Fibroblast of lung (primary cell): ENCODE measurements around the gene ZNF3. TPM values are rescaled to one million over a fixed set of nuclear protein-coding genes. Genes with fewer than 3 reads are reported as not detected.

Experiments
- DNase-seq, 2 donors: peaks; one replicate each; pipeline versions ENCODE4 v3.0.0 to v3.0.0-alpha.2; 2010; ENCODE audit warnings: low read depth in 2 of 2
- H2AFZ ChIP-seq: 2 replicates; pipeline ENCODE4 v1.5.1; 2012; ENCODE audit warnings: low read length, control low read depth, inconsistent platforms
- H3K27ac ChIP-seq: 2 replicates; pipeline ENCODE4 v1.5.1; 2011; ENCODE audit warnings: low read length, control low read depth; ENCODE audit not compliant: insufficient read depth
- H3K27me3 ChIP-seq: 2 replicates; pipeline ENCODE4 v1.5.1; 2011; ENCODE audit warnings: mild to moderate bottlenecking, low read length; ENCODE audit not compliant: control insufficient read depth, insufficient read depth
- H3K36me3 ChIP-seq: 2 replicates; pipeline ENCODE4 v1.5.1; 2011; ENCODE audit warnings: low read length; ENCODE audit not compliant: control insufficient read depth, insufficient read depth
- H3K4me1 ChIP-seq: 2 replicates; pipeline ENCODE4 v1.5.1; 2011; ENCODE audit warnings: low read length; ENCODE audit not compliant: control insufficient read depth, insufficient read depth; ENCODE audit errors: extremely low read depth
- H3K4me2 ChIP-seq: 2 replicates; pipeline ENCODE4 v1.5.1; 2011; ENCODE audit warnings: low read length, control low read depth; ENCODE audit not compliant: insufficient read depth; ENCODE audit errors: extremely low read depth
- H3K4me3 ChIP-seq, 4 experiments: fragments of 200-600 bp in 1 of 4; sonication (generic) in 1 of 4; replicated peaks in 1 of 4; 2 replicates each; pipeline ENCODE4 v1.5.1; 2011 to 2016; ENCODE audit warnings: low read length in 4 of 4, low read depth in 3 of 4, mild to moderate bottlenecking in 3 of 4, control low read depth in 2 of 4, inconsistent platforms in 1 of 4, mixed read lengths in 1 of 4; ENCODE audit not compliant: insufficient read depth in 1 of 4; ENCODE audit errors: control extremely low read depth in 1 of 4
- H3K79me2 ChIP-seq: 2 replicates; pipeline ENCODE4 v1.5.1; 2012; ENCODE audit warnings: mild to moderate bottlenecking, low read length, inconsistent platforms; ENCODE audit not compliant: control insufficient read depth, insufficient read depth
- H3K9ac ChIP-seq: 2 replicates; pipeline ENCODE4 v1.5.1; 2011; ENCODE audit warnings: mild to moderate bottlenecking, low read length, control low read depth; ENCODE audit not compliant: insufficient read depth
- H3K9me3 ChIP-seq: 2 replicates; pipeline ENCODE4 v1.5.1; 2012; ENCODE audit warnings: low read depth, low read length; ENCODE audit not compliant: control insufficient read depth, insufficient read depth
- H4K20me1 ChIP-seq: 2 replicates; pipeline ENCODE4 v1.5.1; 2011; ENCODE audit warnings: low read length; ENCODE audit not compliant: control insufficient read depth, insufficient read depth; ENCODE audit errors: extremely low read depth
- EZH2 ChIP-seq: IDR thresholded peaks from 2 replicates; pipeline ENCODE4 v1.5.1; 2012; ENCODE audit warnings: low read length, control low read depth, mild to moderate bottlenecking; ENCODE audit errors: missing control alignments
- polyA plus RNA-seq, 2 donors: library from polyadenylated mRNA; depleted of rRNA in 1 of 2; stranded (reverse) in 1 of 2; unstranded in 1 of 2; fragments of >200 nt; gene quantifications; 2 replicates each; pipeline ENCODE4 v1.2.1, GENCODE V29; 2011 to 2012; ENCODE audit warnings: missing spikeins in 1 of 2
- total RNA-seq: library from RNA; depleted of rRNA; stranded (reverse); fragments of >200 nt; gene quantifications from 2 replicates; pipeline ENCODE4 v1.2.1, GENCODE V29; 2014
- TF ChIP-seq, protein P1 (sequence below), 2 donors: IDR thresholded peaks in 1 of 2; conservative IDR thresholded peaks in 1 of 2; 1 replicate in 1 of 2; 2 replicates in 1 of 2; pipeline ENCODE4 v1.5.1; 2011 to 2012; ENCODE audit warnings: low read length in 2 of 2, control low read depth in 1 of 2, inconsistent platforms in 1 of 2, low read depth in 1 of 2, mild to moderate bottlenecking in 1 of 2

Gene ZNF3
- total and polyA plus RNA-seq, 2 donors (not counting 1 experiment from before 2014, with no cell fraction given), result 19.7 to 26.8 TPM

DNA sequence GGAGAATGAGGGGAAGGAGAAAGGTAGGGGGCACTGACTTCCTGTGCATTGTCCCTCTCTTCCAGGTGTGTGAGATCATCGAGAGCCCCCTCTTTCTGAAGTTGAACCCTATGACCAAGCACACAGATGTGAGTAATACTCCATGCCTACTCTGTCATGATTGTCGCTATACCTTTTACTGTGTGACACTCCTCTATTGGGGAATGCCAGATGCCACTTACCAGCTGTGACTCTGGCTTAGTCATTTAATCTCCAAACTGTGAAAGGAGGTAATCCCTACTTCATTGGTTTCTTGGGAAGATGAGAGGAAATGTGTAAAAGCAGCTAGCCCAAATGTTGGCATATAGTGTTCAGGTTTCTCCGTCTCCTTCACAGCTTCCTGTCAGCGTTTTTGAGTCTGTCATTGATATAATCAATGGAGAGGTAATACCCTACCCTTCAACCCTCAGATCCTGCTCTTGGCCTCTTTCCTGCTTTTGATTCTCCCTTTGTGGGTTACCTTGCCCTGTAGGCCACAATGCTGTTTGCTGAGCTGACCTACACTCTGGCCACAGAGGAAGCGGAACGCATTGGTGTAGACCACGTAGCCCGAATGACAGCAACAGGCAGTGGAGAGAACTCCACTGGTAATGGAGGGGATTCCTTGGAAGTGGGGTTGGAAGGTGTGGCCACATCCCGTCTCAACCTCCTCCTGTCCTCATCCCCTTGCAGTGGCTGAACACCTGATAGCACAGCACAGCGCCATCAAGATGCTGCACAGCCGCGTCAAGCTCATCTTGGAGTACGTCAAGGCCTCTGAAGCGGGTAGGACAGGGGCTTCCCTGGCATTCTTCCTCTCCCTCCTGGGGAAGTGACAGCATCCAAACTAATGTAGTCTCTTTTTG is 9.2 kb upstream of the ZNF3 start:
- Histone ChIP-seq H3K36me3 (peaks cover 42% of the 10 kb centered on the region), H3K27me3 (no peaks in the 10 kb centered on the region), H3K9me3 (no peaks in the 10 kb centered on the region), H3K4me3 (no peak overlapping the region), H3K9ac (no peak overlapping the region), H3K4me2 (peak overlapping the region; percentile 15), H3K27ac (peak overlapping the region; percentile 34), H3K79me2 (peaks cover 27% of the 10 kb centered on the region), H4K20me1 (no peaks in the 10 kb centered on the region), H3K4me1 (peaks cover 27% of the 10 kb centered on the region), H2AFZ (no peak overlapping the region)
- TF ChIP-seq, protein P1, sequence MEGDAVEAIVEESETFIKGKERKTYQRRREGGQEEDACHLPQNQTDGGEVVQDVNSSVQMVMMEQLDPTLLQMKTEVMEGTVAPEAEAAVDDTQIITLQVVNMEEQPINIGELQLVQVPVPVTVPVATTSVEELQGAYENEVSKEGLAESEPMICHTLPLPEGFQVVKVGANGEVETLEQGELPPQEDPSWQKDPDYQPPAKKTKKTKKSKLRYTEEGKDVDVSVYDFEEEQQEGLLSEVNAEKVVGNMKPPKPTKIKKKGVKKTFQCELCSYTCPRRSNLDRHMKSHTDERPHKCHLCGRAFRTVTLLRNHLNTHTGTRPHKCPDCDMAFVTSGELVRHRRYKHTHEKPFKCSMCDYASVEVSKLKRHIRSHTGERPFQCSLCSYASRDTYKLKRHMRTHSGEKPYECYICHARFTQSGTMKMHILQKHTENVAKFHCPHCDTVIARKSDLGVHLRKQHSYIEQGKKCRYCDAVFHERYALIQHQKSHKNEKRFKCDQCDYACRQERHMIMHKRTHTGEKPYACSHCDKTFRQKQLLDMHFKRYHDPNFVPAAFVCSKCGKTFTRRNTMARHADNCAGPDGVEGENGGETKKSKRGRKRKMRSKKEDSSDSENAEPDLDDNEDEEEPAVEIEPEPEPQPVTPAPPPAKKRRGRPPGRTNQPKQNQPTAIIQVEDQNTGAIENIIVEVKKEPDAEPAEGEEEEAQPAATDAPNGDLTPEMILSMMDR (conservative IDR thresholded peaks at IDR 0.05 in 1 of 2, IDR thresholded peaks at IDR 0.05 in 1 of 2; ENCODE audit: low read depth in 1 of 2, low read length in 2 of 2), result no peak
- TF ChIP-seq EZH2, result no peak
- DNase-seq, result no peak

DNA sequence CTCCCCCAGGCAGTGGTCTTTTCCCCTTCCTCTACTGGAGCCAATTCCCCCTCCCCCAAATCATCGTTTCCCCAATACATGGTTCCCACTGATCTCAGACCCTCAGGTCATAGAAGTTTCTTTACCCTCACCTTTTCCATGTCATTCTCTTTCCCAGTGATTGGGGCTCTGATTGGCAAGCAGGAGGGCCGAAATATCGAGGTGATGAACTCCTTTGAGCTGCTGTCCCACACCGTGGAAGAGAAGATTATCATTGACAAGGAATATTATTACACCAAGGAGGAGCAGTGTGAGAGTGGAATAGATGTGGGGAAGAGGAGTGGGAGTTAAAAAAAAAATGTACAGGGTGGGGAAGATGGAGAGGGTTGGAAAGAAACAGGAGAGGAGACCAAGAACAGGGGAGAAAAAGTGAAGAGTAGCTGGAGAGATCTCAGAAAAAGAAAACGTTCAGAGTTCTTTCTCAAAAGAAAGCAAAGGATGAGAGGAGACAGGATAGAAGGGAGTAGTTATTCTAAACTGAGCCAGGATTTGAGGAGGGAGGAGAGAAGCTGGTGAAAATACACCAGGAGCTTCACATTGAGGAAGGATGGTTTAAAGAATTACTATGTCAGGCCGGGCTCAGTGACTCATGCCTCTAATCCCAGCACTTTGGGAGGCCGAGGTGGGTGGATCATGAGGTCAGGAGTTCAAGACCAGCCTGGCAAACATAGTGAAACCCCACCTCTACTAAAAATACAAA is 8.1 kb upstream of the ZNF3 start:
- H3K79me2 ChIP-seq, result peaks cover 27% of the 10 kb centered on the region
- peaks cover 37% of the 10 kb centered on the region for H3K36me3 ChIP-seq
- no peaks in the 10 kb centered on the region for H3K27me3 ChIP-seq
- no peaks in the 10 kb centered on the region for H3K9me3 ChIP-seq
- H4K20me1 ChIP-seq, result no peaks in the 10 kb centered on the region
- no peak overlapping the region for H2AFZ ChIP-seq
- DNase-seq, result peak in 1 of 2 donors; percentile 41
- peak overlapping the region; percentile 91 for H3K27ac ChIP-seq
- peak overlapping the region; percentile 99 for H3K4me2 ChIP-seq
- H3K4me3 ChIP-seq, result peak overlapping the region; percentile 74 to 93 (median 84)
- peak overlapping the region; percentile 86 for H3K9ac ChIP-seq
- TF ChIP-seq, protein P1 (conservative IDR thresholded peaks at IDR 0.05 in 1 of 2, IDR thresholded peaks at IDR 0.05 in 1 of 2; ENCODE audit: low read depth in 1 of 2, low read length in 2 of 2), result no peak
- H3K4me1 ChIP-seq, result peaks cover 28% of the 10 kb centered on the region
